GM19193 (cell line): ENCODE measurements around the gene MOB1B.

ENCODE experiments used
- POLR2A ChIP-seq: IDR thresholded peaks from 4 replicates; pipeline ENCODE4 v1.6.1; 2011; ENCODE audit not compliant: insufficient read depth, insufficient read length; ENCODE audit errors: extremely low read depth

The MOB1B gene

DNA sequence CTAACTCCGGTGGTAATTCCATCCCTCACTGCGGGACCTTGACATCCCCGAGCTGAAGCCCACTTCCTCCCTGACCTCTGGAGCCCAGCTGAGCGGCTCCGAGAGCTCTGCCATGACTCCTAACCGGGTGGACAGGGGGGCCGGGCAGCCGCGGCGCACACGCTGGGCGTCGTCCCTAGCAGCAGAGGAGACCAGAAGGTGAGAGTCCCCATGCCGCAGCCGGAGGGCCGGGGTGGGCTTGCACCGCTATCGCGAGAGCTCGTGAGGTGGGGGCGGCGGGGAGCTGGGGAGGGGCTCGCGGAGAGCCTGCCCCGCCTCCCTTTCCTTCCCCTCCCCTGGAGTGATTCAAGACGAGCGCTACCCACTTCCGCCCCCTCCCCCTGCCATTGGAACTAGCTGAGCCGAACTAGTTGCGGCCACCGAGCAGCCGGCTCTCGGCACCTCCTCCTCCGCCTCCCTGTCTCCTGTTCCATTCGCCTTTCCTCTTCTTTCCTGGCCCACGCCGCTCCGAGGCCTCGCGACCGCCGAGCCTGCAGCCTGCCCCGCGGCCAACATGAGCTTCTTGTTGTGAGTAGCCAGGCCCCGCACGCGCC lies at the start of gene MOB1B:
Gene MOB1B (plus strand): TSS at position 386 of the 593 bp plus-strand sequence. CDS start 168 bp downstream, at position 554.
- TF ChIP-seq POLR2A: peak; percentile 68

DNA sequence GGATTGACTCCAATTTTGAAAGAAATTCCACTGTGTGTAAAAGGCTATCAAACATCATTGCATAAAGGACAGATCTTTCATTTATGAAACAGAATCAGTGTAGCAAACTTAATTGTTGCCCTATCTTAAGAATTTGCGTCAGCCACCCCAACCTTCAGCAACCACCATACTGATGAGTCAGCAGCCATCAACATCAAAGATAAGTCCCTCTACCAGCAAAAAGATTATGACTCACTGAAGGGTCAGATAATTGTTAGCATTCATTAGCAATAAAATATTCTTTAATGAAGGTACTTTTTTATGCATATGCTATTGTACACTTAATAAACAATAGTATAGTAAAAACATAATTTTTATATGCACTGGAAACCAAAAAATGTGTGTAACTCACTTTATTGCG lies 46.7 kb upstream of the MOB1B start:
- no peak for TF ChIP-seq POLR2A

DNA sequence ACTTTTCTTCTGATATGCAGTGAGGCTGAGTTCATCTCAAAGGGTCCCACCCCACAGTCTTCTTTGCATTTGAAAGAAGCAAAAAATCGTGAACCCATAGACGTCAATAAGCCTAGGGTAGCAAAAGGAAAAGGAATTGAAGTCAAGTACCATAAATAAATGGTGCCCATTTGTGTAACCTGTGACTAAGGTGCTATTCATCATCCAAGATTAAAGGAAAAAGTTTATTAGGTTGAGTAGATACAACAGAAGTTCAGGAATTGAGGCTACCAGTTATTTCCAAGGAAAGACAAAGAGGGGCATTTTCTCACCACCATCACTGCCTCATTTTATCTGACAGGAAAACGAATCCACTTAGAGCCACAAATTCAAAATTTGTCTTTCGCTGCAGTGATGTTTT lies 43.7 kb upstream of the MOB1B start:
- no peak for TF ChIP-seq POLR2A

DNA sequence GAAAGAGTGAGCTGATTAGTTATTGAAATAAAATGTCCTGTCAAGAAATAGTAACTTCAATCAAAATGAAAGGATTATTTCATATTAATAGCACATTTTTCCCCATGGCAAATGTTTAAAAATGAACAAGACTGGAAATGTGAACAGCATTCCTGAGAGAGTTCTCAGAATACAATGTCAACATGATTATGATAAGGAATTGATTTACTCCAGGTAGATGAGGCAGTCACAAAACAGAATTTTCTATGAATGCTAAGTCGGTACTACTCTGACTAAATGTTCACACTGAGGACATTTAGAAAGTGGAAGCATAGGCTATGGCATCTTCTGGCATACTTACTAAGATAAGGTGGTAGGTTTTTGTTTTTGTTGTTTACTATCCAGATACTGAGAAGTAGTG lies 43.1 kb upstream of the MOB1B start:
- no peak for TF ChIP-seq POLR2A

DNA sequence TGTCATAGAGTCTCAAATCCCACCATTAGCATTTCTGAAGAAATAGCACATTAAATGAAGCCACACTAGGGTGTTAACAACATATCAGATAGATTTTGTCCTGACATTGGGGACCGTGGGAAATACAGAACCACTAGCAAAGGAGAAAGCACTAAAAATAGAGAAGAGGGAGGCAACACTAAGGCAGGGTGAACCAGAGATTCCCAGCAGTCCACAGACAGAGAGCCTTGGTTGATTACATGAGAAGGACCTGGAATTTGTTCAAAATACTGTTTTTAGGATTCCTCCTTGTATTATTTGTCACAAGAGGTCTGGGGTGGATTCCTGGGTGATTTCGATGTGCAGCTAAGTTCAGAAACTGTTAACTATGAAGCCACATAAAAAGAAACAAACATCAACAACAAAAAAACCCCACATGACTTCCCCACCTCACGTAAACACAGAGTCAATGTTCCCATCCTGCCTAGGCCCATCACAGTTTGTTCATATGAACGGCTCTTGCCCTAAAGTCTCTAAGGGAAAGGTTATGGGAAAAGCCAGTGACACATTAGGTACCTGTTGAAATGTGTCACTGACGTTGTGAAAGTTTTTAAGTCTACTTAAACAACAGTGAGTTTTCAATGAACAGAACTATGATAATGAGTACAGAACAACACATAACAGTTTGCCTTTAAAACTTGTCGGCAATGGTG lies 38.9 kb upstream of the MOB1B start:
- TF ChIP-seq POLR2A: no peak

DNA sequence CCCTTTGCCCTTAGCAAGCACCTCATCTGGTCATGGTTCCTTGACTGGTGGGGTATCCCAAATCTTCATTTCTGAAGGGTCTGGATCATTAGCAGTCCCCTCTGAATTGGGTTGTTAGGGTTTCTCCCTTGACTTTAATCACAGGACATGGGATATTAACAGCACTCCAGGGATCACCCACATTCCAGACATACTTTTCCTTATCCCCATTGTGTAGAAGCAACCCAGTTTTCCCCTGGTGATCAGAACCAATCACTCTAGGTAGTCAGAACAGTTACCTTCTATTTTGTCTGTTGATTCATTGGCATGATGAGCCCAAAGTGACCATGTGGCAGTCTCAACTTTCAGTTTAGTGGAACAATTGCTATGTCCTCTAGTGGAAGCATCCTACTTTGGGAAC lies 33.4 kb upstream of the MOB1B start:
- no peak for TF ChIP-seq POLR2A

DNA sequence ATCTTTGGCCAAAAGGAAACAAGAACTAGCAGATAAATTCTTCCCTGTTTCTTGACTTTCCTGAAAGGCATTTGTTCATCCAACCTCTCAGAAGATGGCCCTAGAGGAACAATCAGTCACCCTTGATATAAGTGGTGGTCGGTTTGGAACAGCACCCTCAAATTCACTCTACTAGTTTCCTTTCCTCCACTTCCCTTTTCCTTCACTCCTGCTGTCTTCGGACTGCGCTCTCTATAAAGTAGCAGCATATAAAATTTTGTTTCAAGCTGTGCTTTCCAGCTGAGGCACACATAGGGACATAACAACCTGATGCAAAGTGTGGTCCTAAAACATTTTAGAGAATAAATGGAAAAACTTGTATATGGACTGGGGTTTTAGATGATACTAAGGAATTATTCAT lies 29.0 kb upstream of the MOB1B start:
- TF ChIP-seq POLR2A: no peak

DNA sequence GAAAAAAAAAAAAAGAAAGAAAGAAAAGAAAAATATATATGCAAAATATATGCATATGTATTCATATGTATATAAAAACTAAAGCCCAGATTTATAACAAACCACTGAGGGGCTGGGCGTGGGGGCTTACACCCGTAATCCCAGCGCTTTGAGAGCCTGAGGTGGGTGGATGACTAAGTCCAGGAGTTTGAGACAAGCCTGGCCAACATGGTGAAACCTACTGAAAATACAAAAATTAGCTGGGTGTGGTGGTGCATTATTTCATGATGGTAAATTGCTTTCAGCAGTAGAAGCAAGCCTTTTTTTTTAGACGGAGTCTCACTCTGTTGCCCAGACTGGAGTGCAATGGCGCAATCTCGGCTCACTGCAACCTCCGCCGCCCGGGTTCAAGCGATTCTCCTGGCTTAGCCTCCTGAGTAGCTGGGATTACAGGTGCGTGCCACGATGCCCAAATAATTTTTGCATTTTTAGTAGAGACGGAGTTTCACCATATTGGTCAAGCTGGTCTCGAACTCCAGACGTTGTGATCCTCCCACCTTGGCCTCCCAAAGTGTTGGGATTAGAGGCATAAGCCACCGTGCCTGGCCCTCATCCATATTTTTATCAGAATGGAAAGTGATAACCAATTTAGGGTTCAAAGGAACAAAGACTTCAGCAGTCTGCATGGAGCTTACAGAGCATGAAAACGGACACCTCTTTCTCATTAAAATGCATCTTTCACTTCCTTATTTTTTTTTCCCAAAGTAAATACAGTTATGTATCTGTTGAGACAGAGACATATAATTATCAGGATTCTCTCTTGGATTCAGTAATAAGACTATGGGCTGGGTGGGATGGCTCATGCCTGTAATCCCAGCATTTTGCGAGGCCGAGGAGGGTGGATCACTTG lies 27.7 kb upstream of the MOB1B start:
- no peak for TF ChIP-seq POLR2A

DNA sequence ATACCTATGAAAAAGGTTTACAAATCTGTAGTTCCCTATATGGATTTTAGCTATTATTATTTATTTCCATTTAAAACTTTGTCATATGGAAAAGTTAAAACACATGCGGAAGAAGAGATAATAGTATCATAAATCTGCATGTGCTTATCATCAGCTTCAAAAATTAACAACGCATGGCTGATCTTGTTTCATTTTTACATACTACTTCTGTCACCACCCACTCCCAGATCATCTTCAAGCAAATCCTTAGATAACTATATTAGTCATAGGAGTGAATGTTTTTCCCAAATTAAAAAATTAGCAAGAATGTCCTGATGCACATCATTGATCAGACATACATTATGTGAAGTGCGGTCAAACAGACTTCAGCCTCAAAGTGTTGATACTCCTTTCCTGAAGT lies 24.6 kb upstream of the MOB1B start:
- no peak for TF ChIP-seq POLR2A

DNA sequence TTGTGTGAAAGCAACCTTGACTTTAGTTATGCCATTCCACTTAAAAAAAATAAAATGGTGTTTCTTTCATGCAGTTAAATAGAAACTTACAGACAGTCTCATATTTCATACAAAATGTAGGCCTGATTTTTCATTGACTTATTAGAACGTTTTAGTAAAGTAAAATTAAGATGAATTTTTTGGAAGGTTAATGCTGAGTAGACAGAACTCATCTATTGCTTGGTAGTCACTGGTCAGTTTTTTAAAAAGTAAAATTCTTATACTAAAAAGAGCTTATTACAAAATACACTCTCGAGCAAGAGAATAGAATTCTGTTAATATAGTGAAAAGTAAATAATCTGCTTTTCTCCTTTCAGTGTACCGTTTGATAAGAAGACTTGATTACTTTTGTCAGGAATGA lies 21.4 kb upstream of the MOB1B start:
- no peak for TF ChIP-seq POLR2A

DNA sequence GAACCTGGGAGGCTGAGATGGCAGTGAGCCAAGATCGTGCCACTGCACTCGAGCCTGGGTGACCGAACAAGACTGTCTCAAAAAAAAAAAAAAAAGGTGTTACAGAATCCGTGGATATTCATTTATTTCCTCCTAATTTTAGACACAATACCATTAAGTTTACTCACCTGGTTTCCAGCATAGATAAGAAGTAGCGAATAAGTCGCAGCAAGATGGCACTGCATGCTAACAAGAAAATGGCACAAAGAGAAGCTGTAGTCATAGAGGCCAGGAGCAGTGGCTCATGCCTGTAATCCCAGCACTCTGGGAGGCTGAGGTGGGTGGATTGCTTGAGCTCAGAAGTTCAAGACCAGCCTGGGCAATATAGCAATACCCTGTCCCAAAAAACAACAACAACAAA lies 17.0 kb upstream of the MOB1B start:
- TF ChIP-seq POLR2A: no peak

DNA sequence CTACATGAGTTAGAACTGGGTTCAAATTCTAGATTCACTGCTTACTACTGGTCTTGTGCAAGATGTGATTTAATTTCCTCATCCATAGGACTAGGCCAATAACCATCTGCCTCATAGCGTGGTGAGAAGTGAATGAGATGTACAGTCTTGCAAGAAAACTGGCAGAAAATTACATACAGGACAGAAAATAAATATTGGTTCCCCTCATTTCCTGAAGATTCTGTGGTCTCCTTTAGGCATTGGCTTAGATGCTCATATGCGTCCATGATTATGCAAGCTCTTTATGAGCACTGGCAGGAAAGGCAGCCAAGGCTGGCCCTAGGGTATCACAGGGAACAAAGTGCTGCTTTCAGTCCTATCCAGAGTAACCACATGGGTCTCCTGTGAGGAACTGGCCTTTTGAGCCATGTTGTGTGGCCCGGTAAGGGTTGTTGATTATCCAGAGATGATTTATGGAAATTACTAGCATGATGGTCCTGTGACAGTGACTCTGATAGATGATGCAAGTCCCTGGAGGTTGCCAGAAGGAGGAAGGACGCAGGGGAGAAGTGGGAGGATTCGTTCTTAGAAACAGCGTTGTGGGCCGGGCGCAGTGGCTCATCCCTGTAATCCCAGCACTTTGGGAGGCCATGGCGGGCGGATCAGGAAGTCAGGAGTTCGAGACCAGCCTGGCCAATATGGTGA lies 9.9 kb upstream of the MOB1B start:
- TF ChIP-seq POLR2A: no peak

DNA sequence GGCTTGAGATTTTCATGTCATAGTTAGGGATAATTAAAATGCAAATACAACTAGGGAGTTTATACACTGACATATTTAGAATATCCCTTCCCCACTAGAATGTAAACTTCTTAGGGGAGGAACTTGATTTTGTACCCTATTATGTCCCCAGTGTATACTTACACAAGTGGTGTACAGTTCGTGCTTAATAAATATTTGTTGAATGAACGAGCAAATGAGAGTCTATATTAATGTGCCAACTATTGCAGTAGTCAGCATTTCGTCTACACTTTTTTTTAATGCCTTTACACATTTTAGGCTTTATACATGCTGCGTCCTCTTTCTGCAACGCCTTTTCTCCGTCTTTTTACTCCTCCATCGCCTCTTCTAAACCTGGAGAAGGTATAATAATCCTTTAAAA lies 8.4 kb upstream of the MOB1B start:
- no peak for TF ChIP-seq POLR2A

DNA sequence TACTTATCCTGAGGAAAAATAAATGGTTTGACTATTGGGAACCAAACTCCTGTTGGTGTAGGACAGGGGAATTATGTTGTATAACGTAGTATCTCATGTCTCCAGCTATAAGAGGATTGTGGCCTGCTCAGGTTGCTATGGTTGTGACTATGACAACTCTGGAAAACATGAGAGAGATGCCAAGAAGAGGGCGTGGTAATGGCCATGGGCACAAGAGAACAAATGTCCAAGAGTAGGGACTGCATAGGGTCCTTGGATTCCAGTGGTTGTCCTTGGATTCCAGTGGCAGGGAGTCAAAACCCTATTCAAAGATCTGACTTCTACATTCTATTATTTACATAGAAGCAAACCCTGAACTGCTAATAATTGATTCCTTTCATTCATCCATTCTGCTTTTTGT lies 6.8 kb upstream of the MOB1B start:
- no peak for TF ChIP-seq POLR2A
